Astrocyte of the cerebellum (primary cell): ENCODE measurements around the gene PNKD.
A peak's percentile ranks its signal among the peaks of the same experiment; 100 is the strongest.

Experiments
- DNase-seq: peaks from one replicate; pipeline ENCODE4 v3.0.0-alpha.2; 2011; ENCODE audit warnings: low read depth
- H3K4me3 ChIP-seq: 2 replicates; pipeline ENCODE4 v1.5.1; 2011; ENCODE audit warnings: mild to moderate bottlenecking, low read depth, low read length, moderate library complexity
- in situ Hi-C: cut with HindIII; loops from 2 replicates; pipeline ENCODE4 v1.10.0; 2017; ENCODE audit warnings: low sequenced_read_pairs
- TF ChIP-seq, protein P1 (sequence below): IDR thresholded peaks from 2 replicates; pipeline ENCODE4 v1.5.1; 2012; ENCODE audit warnings: low read length, low read depth, moderate library complexity, mild to moderate bottlenecking; ENCODE audit errors: missing control alignments

Gene PNKD

DNA sequence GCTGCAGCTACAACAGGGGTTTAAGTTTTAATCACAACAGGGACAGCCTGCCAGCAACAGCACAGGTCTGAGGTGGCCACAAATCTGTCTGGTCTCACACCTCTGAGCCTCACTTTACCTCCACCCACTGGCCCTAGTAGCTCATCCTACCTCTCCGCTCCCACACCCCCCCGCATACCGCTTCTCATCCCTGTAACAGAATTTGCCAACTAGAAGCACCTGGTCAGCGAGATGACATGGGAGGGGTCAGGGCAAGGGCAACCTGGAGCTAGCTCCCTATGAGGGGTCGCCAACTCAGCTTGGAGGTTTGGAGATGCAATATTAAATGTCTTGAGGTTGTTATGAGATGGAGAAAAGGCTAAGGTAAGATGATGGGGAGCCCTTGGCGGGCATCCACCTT lies 93.9 kb downstream of the PNKD start:
- in situ Hi-C loops = no loop called here
- TF ChIP-seq, protein P1, sequence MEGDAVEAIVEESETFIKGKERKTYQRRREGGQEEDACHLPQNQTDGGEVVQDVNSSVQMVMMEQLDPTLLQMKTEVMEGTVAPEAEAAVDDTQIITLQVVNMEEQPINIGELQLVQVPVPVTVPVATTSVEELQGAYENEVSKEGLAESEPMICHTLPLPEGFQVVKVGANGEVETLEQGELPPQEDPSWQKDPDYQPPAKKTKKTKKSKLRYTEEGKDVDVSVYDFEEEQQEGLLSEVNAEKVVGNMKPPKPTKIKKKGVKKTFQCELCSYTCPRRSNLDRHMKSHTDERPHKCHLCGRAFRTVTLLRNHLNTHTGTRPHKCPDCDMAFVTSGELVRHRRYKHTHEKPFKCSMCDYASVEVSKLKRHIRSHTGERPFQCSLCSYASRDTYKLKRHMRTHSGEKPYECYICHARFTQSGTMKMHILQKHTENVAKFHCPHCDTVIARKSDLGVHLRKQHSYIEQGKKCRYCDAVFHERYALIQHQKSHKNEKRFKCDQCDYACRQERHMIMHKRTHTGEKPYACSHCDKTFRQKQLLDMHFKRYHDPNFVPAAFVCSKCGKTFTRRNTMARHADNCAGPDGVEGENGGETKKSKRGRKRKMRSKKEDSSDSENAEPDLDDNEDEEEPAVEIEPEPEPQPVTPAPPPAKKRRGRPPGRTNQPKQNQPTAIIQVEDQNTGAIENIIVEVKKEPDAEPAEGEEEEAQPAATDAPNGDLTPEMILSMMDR = no peak
- DNase-seq = no peak
- H3K4me3 ChIP-seq = no peak overlapping the region

DNA sequence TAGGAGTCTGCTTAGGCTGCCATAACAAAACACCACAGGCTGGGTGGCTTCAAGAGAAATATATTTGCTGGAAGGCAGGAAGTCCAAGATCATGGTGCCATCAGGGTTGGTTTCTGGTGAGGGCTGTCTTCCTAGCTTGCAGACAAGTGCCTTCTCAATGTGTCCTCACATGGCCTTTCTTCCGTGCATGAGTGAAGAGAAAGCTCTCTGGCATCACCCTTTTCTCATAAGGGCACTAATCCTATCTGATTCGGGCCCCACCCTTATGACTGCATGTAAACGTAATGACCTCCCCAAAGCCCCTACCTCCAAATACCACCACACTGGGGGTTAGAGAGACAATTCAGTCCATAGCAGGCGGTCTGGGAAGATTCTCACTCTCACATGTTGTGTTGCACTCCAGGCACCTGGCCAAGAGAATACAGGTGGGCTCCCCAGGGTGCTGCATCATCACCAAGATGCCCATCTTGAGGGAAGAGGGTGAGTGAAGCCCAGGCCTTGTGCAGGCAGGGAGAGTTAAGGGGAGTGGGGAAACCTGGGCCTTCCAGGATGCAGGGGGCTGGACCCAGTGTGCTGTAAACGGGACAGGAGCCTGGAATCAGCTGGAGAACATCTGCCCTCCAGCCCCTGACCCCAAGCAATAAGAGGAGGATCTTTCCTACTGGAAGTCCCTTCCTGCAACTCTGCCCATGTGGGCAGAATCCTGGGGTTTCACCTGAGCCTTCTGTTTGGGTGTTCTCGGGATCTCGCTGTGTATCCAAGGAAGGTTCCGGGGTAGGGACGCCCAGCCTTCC lies 96.5 kb downstream of the PNKD start:
- in situ Hi-C loops = no loop called here
- DNase-seq = no peak
- peak overlapping the region; percentile 45 for H3K4me3 ChIP-seq
- TF ChIP-seq, protein P1 = no peak

DNA sequence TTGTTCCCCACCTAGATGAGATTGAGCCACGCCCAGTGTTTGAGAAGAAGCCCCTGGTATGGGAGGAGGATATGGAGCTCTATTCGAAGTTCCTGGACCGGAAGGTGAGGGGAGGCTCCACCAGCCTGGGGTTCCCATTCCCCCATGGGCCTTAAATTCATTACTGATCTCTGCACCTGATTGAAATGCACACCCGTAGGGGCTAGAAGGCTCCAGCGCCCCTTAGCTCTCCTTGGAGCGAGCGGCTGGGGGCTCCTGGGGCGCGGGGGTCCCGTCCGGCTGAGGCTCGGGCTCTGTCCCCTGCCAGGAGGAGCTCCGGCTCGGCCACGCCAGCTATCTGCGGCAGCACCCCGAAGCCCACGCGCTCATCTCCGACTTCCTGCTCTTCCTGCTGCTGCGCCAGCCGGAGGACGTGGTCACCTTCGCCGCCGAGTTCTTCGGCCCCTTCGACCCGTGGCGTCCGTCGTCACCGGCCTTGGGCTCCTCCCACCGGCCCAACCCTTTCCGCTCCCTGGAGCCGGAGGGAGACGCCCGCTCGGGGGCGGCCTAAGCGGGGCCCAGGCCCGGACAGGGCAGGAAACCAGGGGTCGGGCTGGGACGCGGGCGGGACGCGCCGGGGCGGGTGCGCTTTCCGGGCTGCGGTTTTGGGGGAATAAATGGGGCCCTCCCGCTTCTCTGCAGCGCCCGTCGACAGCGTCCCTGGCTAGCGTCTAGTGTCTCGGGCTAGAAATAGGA lies 97.3 kb downstream of the PNKD start:
- H3K4me3 ChIP-seq = peak overlapping the region; percentile 45
- TF ChIP-seq, protein P1 = no peak
- DNase-seq = no peak
- in situ Hi-C loops = no loop called here

DNA sequence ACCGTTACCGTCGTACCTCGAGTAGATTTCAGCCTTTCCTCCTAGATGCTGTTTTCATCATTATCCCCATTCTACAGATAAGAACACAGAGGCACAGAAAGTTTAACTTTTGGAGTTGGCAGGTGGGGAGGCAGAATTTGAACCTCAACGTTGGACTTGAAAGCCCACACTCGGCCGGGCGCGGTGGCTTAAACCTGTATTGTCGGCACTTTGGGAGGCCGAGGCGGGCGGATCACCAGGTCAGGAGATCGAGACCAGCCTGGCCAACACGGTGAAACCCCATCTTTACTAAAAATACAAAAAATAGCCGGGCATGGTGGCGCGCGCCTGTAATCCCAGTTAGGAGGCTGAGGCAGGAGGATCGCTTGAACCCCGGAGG lies 97.8 kb downstream of the PNKD start:
- in situ Hi-C loops = no loop called here
- TF ChIP-seq, protein P1 = no peak
- peak overlapping the region; percentile 45 for H3K4me3 ChIP-seq
- no peak for DNase-seq

DNA sequence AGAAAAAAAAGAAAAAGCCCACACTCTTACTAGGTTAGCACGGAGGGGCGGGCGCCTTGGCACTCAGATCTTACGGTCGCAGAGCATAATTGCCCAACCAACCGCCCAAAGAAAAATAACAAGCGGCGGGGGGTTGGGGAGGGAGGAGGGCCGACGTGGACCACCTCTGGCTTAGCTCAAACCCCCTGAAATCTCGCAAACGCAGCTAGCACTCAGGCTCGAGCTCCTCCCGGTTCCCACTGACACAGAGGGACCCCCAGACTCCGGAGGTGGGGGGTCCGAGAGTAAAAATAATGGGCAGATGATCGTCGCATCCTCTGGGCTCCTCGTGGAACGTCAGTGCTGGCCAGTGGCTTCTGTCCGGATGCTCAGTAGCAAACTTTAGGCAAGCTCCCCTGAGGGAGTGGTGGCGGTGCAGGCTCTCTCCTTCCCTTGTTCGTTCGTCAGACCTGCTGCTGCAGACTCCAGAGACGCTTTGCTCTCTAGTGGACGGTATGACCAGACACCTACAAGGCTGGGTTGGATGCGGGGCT lies 98.4 kb downstream of the PNKD start:
- in situ Hi-C loops = no loop called here
- no peak for DNase-seq
- TF ChIP-seq, protein P1 = no peak
- no peak overlapping the region for H3K4me3 ChIP-seq

DNA sequence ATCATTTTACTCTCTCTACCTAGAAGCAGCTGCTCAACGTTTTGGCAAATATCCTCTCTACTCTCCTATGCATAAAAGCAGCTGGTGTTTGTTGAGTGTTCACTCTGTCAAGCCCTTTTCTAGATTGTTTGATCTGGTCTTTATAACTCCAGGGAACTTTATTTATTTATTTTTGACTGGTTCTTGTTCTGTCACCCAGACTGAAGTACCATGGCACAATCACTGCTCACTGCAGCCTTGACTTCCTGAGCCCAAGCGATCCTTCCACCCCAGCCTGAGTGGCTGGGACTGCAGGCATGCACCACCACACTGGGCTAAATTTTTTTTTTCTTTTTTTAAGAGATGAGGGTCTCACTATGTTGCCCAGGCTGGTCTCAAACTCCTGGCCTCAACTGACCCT lies 99.0 kb downstream of the PNKD start:
- DNase-seq = no peak
- no peak overlapping the region for H3K4me3 ChIP-seq
- in situ Hi-C loops = no loop called here
- TF ChIP-seq, protein P1 = no peak
